ENCODE results near the gene ANKS1A. TPM values are rescaled to one million over a fixed set of nuclear protein-coding genes. Genes with fewer than 3 reads are reported as not detected.

Gene ANKS1A
- total and polyA plus RNA-seq, 10 donors = 5.1 to 68.9 (median 45.6) TPM

GRCh38 chr6:34984416-34984815, 95.4 kb downstream of the ANKS1A start:
- intact Hi-C loops (cut with DNase I; ENCODE audit: low total_unique reads) = loop anchor here (10.0 kb wide), 1 partner anchor 220 kb away; no protein-coding TSS in a partner anchor

GRCh38 chr6:34985236-34985635, 96.2 kb downstream of the ANKS1A start:
- TF ChIP-seq POLR2A (IDR thresholded peaks at IDR 0.05) = no peak
- peak in 1 of 3 donors; percentile 13 for TF ChIP-seq POLR2AphosphoS5 (IDR thresholded peaks at IDR 0.05)
- TF ChIP-seq, protein P1, sequence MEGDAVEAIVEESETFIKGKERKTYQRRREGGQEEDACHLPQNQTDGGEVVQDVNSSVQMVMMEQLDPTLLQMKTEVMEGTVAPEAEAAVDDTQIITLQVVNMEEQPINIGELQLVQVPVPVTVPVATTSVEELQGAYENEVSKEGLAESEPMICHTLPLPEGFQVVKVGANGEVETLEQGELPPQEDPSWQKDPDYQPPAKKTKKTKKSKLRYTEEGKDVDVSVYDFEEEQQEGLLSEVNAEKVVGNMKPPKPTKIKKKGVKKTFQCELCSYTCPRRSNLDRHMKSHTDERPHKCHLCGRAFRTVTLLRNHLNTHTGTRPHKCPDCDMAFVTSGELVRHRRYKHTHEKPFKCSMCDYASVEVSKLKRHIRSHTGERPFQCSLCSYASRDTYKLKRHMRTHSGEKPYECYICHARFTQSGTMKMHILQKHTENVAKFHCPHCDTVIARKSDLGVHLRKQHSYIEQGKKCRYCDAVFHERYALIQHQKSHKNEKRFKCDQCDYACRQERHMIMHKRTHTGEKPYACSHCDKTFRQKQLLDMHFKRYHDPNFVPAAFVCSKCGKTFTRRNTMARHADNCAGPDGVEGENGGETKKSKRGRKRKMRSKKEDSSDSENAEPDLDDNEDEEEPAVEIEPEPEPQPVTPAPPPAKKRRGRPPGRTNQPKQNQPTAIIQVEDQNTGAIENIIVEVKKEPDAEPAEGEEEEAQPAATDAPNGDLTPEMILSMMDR (IDR thresholded peaks at IDR 0.05 in 8 of 11, conservative IDR thresholded peaks at IDR 0.05 in 3 of 11) = no peak
- Histone ChIP-seq H3K4me3 (no peak overlapping the region), H3K9me3 (no peaks in the 10 kb centered on the region), H3K36me3 (peaks cover 4 to 96% (median 54%) of the 10 kb centered on the region in 6 donors), H3K27me3 (replicated peaks in 1 of 7) (no peaks in the 10 kb centered on the region), H3K4me1 (peaks cover 0 to 10% (median under 1%) of the 10 kb centered on the region in 6 donors), H3K27ac (no peak overlapping the region)
- no peak for DNase-seq
- WGBS, 5 donors = 83 to 94% (median 89%) methylated on average over 4 of the region's 4 CpGs
- intact Hi-C loops (cut with DNase I; ENCODE audit: low total_unique reads) = loop anchor here (5.0 to 10.0 kb wide), 2 partner anchors 152 to 220 kb away; no protein-coding TSS in a partner anchor

More at GRCh38 chr6:34984416-34984815, 95.4 kb downstream of the ANKS1A start:
- no peak overlapping the region for H3K27ac ChIP-seq
- no peaks in the 10 kb centered on the region for H3K27me3 ChIP-seq (replicated peaks in 1 of 7)
- peaks cover 0 to 16% (median 3%) of the 10 kb centered on the region in 6 donors for H3K4me1 ChIP-seq
- H3K9me3 ChIP-seq = no peaks in the 10 kb centered on the region
- 93 to 100% (median 98%) methylated on average over 2 of the region's 2 CpGs for WGBS, 5 donors
- no peak overlapping the region for H3K4me3 ChIP-seq
- DNase-seq = no peak
- peaks cover 4 to 95% (median 49%) of the 10 kb centered on the region in 6 donors for H3K36me3 ChIP-seq
- TF ChIP-seq, protein P1 (IDR thresholded peaks at IDR 0.05 in 8 of 11, conservative IDR thresholded peaks at IDR 0.05 in 3 of 11) = no peak
- TF ChIP-seq POLR2A (IDR thresholded peaks at IDR 0.05) = no peak
- no peak for TF ChIP-seq POLR2AphosphoS5 (IDR thresholded peaks at IDR 0.05)

DNA sequence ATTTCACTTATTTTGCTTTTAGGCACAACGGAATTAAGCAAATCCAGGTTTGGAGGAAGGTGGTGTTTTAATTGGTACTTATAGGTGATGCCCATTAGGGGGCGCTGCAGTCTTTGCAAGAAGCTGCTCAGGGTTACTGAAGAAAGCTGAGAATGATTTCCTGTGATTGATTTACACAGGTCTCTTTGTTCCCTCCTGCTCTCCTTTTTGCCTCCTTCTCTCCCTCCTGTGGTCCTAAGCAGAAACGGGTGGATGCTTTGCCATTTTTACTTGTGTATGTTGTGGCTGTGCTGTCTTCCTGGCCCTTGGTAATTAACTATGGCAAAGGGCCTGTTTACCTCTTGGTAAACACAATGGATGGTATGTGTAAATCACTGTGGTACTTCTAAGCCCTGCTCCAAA, 97.8 kb downstream of the ANKS1A start:
- peaks cover 0 to 10% (median 0%) of the 10 kb centered on the region in 6 donors for H3K4me1 ChIP-seq
- no peak for TF ChIP-seq POLR2A (IDR thresholded peaks at IDR 0.05)
- TF ChIP-seq POLR2AphosphoS5 (IDR thresholded peaks at IDR 0.05) = no peak
- TF ChIP-seq, protein P1 (IDR thresholded peaks at IDR 0.05 in 8 of 11, conservative IDR thresholded peaks at IDR 0.05 in 3 of 11) = peak; percentile 23 to 81 (median 70)
- no peak overlapping the region for H3K4me3 ChIP-seq
- no peak for DNase-seq
- H3K36me3 ChIP-seq = peaks cover 4 to 98% (median 55%) of the 10 kb centered on the region in 6 donors
- H3K9me3 ChIP-seq = no peaks in the 10 kb centered on the region
- H3K27ac ChIP-seq = no peak overlapping the region
- WGBS, 5 donors = 19 to 25% (median 20%) methylated on average over 3 of the region's 3 CpGs
- H3K27me3 ChIP-seq (replicated peaks in 1 of 7) = no peaks in the 10 kb centered on the region
- intact Hi-C loops (cut with DNase I; ENCODE audit: low total_unique reads) = loop anchor here (5.0 to 10.0 kb wide), 2 partner anchors 150 to 218 kb away; no protein-coding TSS in a partner anchor

- TF ChIP-seq, protein P1 (IDR thresholded peaks at IDR 0.05 in 8 of 11, conservative IDR thresholded peaks at IDR 0.05 in 3 of 11) = no peak
- no peak for TF ChIP-seq POLR2A (IDR thresholded peaks at IDR 0.05)
- no peak for TF ChIP-seq POLR2AphosphoS5 (IDR thresholded peaks at IDR 0.05)
Measured at GRCh38 chr6:34987506-34987905, 98.5 kb downstream of the ANKS1A start.

More at GRCh38 chr6:34987506-34987905, 98.5 kb downstream of the ANKS1A start:
- Histone ChIP-seq H3K9me3 (no peaks in the 10 kb centered on the region), H3K4me3 (no peak overlapping the region), H3K4me1 (peaks cover 0 to 10% (median 0%) of the 10 kb centered on the region in 6 donors), H3K36me3 (peaks cover 4 to 98% (median 55%) of the 10 kb centered on the region in 6 donors), H3K27me3 (replicated peaks in 1 of 7) (no peaks in the 10 kb centered on the region), H3K27ac (no peak overlapping the region)
- intact Hi-C loops (cut with DNase I; ENCODE audit: low total_unique reads) = loop anchor here (5.0 to 10.0 kb wide), 2 partner anchors 150 to 217 kb away; no protein-coding TSS in a partner anchor
- 96 to 99% (median 98%) methylated on average over 5 of the region's 5 CpGs for WGBS, 5 donors
- no peak for DNase-seq
